NOMO-1 treated with dmso at 0.1 percent for 144 hours (cell line): ENCODE measurements around the gene LARGE2.

Source experiments
- DNase-seq: peaks from one replicate; lab custom pipeline; 2025; ENCODE audit not compliant: unreplicated experiment; lab: John Stamatoyannopoulos, UW

Gene LARGE2

DNA sequence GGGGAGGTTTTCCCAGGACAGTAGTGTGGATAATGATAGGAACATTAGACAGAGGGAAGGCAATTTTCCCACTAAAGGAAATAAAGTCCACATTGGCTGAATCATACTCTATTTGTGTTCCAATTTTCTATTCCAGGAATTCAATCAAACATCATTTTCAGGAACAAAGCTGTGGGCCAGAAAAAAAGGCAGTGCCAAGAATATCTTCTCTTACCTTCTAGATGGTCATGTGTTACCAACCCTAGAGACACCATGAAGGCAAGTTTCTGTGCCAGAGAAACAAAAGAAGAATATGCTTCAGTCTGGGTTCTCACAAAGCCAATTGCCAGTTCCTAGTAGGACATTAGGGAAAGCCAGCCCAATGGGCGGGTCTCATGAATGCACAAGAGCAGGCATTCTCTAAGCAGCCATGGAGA, 27.5 kb downstream of the LARGE2 start:
- no peak for DNase-seq

DNA sequence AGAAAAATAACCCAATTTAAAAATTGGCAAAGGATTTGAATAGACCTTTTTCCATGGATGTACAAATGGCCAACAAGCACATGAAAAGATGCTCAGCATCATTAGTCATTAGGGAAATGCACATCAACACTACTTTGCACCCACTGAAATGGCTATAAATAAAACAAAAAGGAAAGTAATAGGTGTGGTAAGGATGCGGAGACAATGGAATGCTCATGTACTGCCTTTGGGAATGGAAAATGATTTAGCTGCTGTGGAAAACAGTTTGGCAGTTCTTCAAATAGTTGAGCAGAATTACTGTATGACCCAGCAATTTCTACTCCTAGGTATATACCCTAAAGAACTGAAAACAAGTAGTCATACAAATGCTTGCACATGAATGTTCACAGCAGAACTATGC, 37.4 kb downstream of the LARGE2 start:
- no peak for DNase-seq

DNA sequence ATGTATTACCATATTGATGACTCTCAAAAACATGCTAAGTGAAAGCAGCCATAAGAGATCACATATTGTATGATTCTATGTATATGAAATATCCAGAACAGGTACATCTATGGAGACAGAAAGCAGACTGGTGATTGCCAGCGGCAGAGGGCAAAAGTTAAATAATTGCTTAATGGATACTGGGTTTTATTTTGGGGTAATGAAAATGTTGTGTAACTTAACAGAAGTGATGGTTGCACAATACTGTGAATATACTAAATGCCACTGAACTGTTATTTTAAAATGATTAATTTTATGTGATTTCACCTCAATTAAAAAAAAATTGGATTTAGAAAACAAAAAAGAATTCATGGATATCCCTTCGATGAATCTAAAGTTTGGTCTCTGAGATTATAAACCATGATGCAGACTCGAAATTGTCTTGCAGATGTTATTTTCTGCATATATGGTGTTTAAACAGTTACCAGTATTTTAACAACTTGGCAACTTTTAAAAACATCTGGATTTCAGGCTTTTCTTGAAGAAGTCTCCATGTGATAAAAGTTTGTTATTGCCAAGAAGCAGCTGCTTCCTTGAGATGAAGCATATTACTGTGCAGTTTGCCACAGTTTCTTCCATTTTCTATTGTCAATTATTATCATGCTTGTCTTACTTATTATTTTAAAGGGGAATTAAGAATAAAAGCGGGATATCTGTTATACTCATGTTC, 38.1 kb downstream of the LARGE2 start:
- DNase-seq: no peak

DNA sequence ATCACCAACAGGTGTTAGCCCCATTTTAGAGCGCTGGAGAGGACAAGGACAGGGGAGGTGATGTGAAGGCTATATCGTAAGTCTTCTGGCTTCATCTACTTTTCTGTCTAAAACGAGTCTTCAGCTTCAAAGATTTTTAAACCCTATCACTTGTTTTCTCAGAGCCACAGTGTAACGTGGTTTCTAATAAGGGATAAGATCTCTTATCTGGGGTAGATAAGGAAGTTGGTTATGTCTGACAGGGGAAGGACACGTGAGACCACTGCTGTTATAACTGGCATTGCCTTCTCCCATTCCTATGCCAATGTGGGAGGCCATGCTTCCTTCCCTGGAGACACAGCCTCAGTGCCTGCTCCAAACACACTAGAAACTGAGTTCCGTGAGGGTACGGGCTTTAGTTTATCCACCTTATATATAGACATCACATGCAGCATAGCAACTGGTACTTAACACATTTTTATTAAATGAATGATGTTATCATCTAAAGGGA, 39.3 kb downstream of the LARGE2 start:
- no peak for DNase-seq

DNA sequence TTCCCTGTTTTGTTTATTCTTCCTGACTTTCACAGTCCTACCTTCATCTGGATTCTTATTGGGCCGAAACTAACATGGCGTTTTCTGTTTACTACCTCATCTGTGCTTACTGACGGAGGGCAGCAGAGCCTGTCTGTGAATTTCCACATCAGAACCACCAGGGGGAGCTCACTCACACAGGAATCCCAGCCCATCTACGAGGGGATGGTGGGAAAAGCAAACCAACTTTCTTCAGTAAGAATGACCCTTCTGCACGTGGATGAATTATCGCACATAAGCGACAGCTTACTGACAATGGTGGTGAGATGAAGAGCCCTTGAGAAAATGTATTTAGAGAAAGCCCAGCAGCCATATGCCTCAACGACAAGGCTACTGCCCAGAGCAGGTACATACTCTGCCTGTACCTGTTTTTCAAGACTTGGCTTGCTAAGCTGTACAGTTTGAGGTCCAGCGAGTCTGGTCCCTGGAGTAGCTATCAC, 42.5 kb downstream of the LARGE2 start:
- DNase-seq: no peak

DNA sequence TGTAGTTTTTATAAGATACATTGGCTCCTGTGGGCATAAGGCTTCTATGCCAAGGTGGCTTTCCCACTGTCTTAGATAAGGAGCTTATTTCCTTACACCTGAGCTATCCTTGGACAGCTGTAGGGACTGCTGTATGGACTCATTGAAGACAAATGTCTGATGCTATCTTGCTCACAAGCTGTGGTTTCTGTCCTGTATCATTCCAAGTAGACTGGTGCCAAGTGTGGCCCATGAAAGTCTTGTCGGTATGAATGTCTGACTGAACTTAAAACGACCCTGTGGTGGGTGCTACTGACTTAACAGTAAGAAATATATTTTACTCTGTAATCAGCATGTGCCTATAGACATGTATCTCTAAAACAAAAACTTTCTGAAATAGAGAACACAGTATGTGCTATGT, 45.0 kb downstream of the LARGE2 start:
- no peak for DNase-seq

DNA sequence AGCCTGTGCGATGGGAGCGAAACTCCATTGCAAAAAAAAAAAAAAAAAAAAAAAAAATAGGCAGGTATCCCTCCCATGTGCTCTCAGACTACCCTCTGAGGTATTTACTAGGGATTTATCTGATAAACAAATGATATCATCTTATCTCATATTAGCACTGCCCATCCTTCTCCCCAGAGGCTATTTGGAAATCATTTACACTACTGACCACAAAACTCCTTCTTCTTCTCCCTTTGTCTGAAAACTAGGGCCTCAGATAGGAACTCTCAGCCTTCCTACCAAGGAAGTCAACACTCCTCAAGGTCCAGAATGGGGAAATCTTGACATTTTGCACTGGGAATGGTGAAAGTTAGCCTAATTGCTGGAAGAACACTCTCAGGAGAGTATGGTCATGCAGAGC, 46.4 kb downstream of the LARGE2 start:
- no peak for DNase-seq

DNA sequence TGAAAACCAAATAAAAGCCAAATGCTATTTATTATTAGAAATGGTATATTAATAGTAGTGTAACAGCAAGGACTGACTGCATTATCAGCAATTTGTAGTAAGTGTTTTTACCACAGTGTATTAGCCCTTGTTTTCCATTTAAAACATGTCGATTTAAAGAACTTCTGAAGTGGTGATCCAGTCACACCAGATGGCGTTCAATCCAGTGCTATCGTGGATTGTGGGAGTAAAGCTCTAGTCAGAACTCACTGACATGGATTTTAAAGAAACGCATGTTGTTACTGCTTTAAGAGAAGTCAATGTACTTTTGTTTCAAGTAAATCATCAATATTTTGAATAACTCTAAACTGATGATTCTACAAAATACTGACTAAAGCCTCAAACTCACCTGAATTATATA, 51.1 kb downstream of the LARGE2 start:
- no peak for DNase-seq

DNA sequence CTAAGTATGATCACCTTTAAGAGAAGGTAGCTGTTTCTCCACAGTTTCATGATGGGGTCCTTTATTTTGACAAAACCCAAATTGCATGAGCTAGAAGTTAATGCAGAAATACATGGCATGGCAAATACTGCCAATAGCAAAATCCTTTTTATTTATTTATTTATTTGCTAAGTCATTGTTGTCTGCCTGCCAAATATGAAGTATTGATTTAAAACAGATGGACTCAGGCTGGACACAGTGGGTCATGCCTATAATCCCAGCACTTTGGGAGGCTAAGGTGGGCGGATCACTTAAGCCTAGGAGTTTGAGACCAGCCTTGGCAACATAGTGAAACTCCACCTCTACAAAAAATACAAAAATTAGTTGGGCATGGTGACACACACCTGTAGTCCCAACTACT, 52.4 kb downstream of the LARGE2 start:
- no peak for DNase-seq
